Measurements from ENCODE around the gene ZNF304. TPM values are rescaled to one million over a fixed set of nuclear protein-coding genes. Genes with fewer than 3 reads are reported as not detected.
A peak's percentile ranks its signal among the peaks of the same experiment; 100 is the strongest.

Gene ZNF304
- total RNA-seq, 4 donors from 2014 or later = 10.7 to 14.1 (median 13.9) TPM

- H3K27me3 ChIP-seq = no peaks in the 10 kb centered on the region
- no peak overlapping the region for H3K4me3 ChIP-seq (replicated peaks in 1 of 3)
- H3K27ac ChIP-seq = no peak overlapping the region
- TF ChIP-seq CTCF (IDR thresholded peaks at IDR 0.05) (no peak), POLR2A (IDR thresholded peaks at IDR 0.05) (no peak)
- H3K36me3 ChIP-seq = peaks cover 15 to 18% of the 10 kb centered on the region in 2 donors
- intact Hi-C loops (cut with DNase I) = no loop called here
- H3K9me3 ChIP-seq = no peaks in the 10 kb centered on the region
- DNase-seq = no peak
- no peaks in the 10 kb centered on the region for H3K4me1 ChIP-seq
Observed at GRCh38 chr19:57380923-57381322, 29.9 kb downstream of the ZNF304 start.

GRCh38 chr19:57382806-57383488, 31.9 kb downstream of the ZNF304 start:
- no peak overlapping the region for H3K27ac ChIP-seq
- DNase-seq = no peak
- no peaks in the 10 kb centered on the region for H3K27me3 ChIP-seq
- intact Hi-C loops (cut with DNase I) = no loop called here
- WGBS, 2 donors = 83 to 84% methylated on average over 7 of the region's 7 CpGs
- H3K36me3 ChIP-seq = peaks cover 1 to 5% of the 10 kb centered on the region in 2 donors
- H3K4me3 ChIP-seq (replicated peaks in 1 of 3) = no peak overlapping the region
- no peaks in the 10 kb centered on the region for H3K4me1 ChIP-seq
- no peaks in the 10 kb centered on the region for H3K9me3 ChIP-seq
- TF ChIP-seq POLR2A (IDR thresholded peaks at IDR 0.05) (no peak), CTCF (IDR thresholded peaks at IDR 0.05) (no peak)

GRCh38 chr19:57389194-57389729, 38.2 kb downstream of the ZNF304 start:
- H3K9me3 ChIP-seq = no peaks in the 10 kb centered on the region
- H3K27me3 ChIP-seq = no peaks in the 10 kb centered on the region
- intact Hi-C loops (cut with DNase I) = no loop called here
- H3K4me3 ChIP-seq (replicated peaks in 1 of 3) = peak overlapping the region in 2 of 3 donors; percentile 61 to 72
- H3K4me1 ChIP-seq = peaks cover 10 to 17% of the 10 kb centered on the region in 2 donors
- DNase-seq = no peak
- no peaks in the 10 kb centered on the region for H3K36me3 ChIP-seq
- 55 to 57% methylated on average over 11 of the region's 11 CpGs for WGBS, 2 donors
- TF ChIP-seq POLR2A (IDR thresholded peaks at IDR 0.05) (no peak), CTCF (IDR thresholded peaks at IDR 0.05) (no peak)
- peak overlapping the region; percentile 82 to 94 (median 90) for H3K27ac ChIP-seq

- intact Hi-C loops (cut with DNase I) = no loop called here
- WGBS, 2 donors = 0 to 1% methylated on average over 31 to 34 of the region's 50 CpGs
- TF ChIP-seq POLR2A (IDR thresholded peaks at IDR 0.05) (peak in 1 of 2 donors; percentile 74), CTCF (IDR thresholded peaks at IDR 0.05) (peak in 4 of 6 experiments; percentile 22 to 48 (median 37))
Observed at GRCh38 chr19:57389730-57390598, 38.9 kb downstream of the ZNF304 start, which contains the start of gene ZNF548. TSS of gene ZNF548 (plus strand) at chr19:57389854. CDS start at chr19:57390100, 246 bp downstream.

More at GRCh38 chr19:57389730-57390598, 38.9 kb downstream of the ZNF304 start, which contains the start of gene ZNF548:
- Histone ChIP-seq H3K4me3 (replicated peaks in 1 of 3) (peak within 1 kb of the TSS; percentile 23 to 72 (median 61)), H3K9me3 (no peaks in the 10 kb centered on the region), H3K27ac (peak within 1 kb of the TSS; percentile 82 to 94 (median 90)), H3K27me3 (no peaks in the 10 kb centered on the region), H3K4me1 (peaks cover 10 to 17% of the 10 kb centered on the region in 2 donors), H3K36me3 (no peaks in the 10 kb centered on the region)
- peak; percentile 97 to 98 for DNase-seq
